Ovary (tissue), 9 donors: ENCODE results near the gene SLC44A1. TPM values are rescaled to one million over a fixed set of nuclear protein-coding genes. Genes with fewer than 3 reads are reported as not detected.

ENCODE experiments used
- DNase-seq, 5 donors: peaks; one replicate each; pipeline ENCODE4 v3.0.0-alpha.2; 2019 to 2020
- H3K27ac ChIP-seq, 2 donors: fragments of 200-600 bp; one replicate each; pipeline versions ENCODE4 v1.5.1 to v1.8.0; 2019 to 2022
- H3K27me3 ChIP-seq: fragments of 200-600 bp; one replicate; pipeline ENCODE4 v1.8.0; 2022
- H3K36me3 ChIP-seq: fragments of 200-600 bp; sonication (generic); one replicate; pipeline ENCODE4 v1.5.1; 2019
- H3K4me1 ChIP-seq: one replicate; pipeline ENCODE4 v1.8.1; 2013; ENCODE audit warnings: mild to moderate bottlenecking, moderate library complexity; ENCODE audit not compliant: insufficient read depth
- H3K4me3 ChIP-seq: fragments of 200-600 bp; sonication (generic); one replicate; pipeline ENCODE4 v1.5.1; 2017
- H3K9me3 ChIP-seq, 2 donors: fragments of 200-600 bp in 1 of 2; sonication (generic) in 1 of 2; one replicate each; pipeline versions ENCODE4 v1.5.1 to v1.8.1; 2013 to 2019; ENCODE audit warnings: mild to moderate bottlenecking in 1 of 2, moderate library complexity in 1 of 2
- CTCF ChIP-seq, 3 donors: fragments of 450-650 bp in 2 of 3; fragments of 200-600 bp in 1 of 3; IDR thresholded peaks; one replicate each; pipeline versions ENCODE4 v1.5.1 to v1.8.0; 2016 to 2022; ENCODE audit warnings: antibody characterized with exemption in 3 of 3, mild to moderate bottlenecking in 1 of 3
- EP300 ChIP-seq: sonication (generic); formaldehyde crosslinking; IDR thresholded peaks from one replicate; pipeline ENCODE4 v1.6.1; 2017; ENCODE audit warnings: antibody characterized with exemption
- POLR2A ChIP-seq: fragments of 450-650 bp; IDR thresholded peaks from one replicate; pipeline ENCODE4 v1.6.1; 2017; ENCODE audit warnings: antibody characterized with exemption, mild to moderate bottlenecking, moderate library complexity
- WGBS, 3 donors: extraction: QIAGEN DNeasy Blood & Tissue Kit in 1 of 3; methylation state at CpG; one replicate each; pipeline versions ENCODE4 v1.1.5 to v1.1.7; 2013 to 2017; 5-methylcytosine and 5-hydroxymethylcytosine counted together
- intact Hi-C, 4 donors: fragments of 100-400 bp; cut with DNase I; formaldehyde crosslinking; loops; one replicate each; pipeline versions ENCODE4 v1.11.0 to v1.15.1; 2022 to 2023
- polyA plus RNA-seq, 2 donors: library from polyadenylated mRNA; stranded (reverse); fragments of 200-250 nt in 1 of 2; fragments of 350-450 nt in 1 of 2; fragmentation: Illumina TruSeq in 1 of 2; extraction: RNeasy Lipid Tissue Mini Kit (QIAGEN cat#74804) in 1 of 2; gene quantifications; one replicate each; pipeline ENCODE4 v1.2.3, GENCODE V29; 2013 to 2014
- total RNA-seq, 7 donors: library from RNA; depleted of rRNA in 2 of 7; stranded (reverse); fragments of >200 nt in 2 of 7; fragmentation: NEBNext Ultra II Directional in 3 of 7; extraction: Animal tissue kit (Norgen Biotek cat#: 25700) in 3 of 7; gene quantifications; one replicate each; pipeline versions ENCODE4 v1.1.0 to v1.2.4, GENCODE V29; 2016 to 2023
- donor health status: DM: no; HTN: no; CAD: no; lungs with moderate emphysema.
- donor health status: DM: no; HTN: no; CAD: no.
- donor health status: Bipolar disorder and iron deficiency.
- donor health status: DM: yes; HTN: yes; CAD: no.
- donor health status: DM: no; HTN: no; CAD: no.
- donor health status: DM: yes; HTN: yes; CAD: no.

Gene SLC44A1
- total and polyA plus RNA-seq, 9 donors: 8.8 to 34.7 (median 28.5) TPM

GRCh38 chr9:105320568-105320967 is 76.1 kb downstream of the SLC44A1 start:
- Histone ChIP-seq H3K27me3 (no peaks in the 10 kb centered on the region), H3K27ac (no peak overlapping the region), H3K36me3 (no peaks in the 10 kb centered on the region), H3K4me1 (no peaks in the 10 kb centered on the region), H3K9me3 (no peaks in the 10 kb centered on the region), H3K4me3 (no peak overlapping the region)
- WGBS, 3 donors: 34 to 74% (median 57%) methylated on average over 3 of the region's 3 CpGs
- no peak for TF ChIP-seq EP300
- TF ChIP-seq CTCF (IDR thresholded peaks at IDR 0.05): no peak
- TF ChIP-seq POLR2A: no peak
- DNase-seq: no peak
- intact Hi-C loops: no loop called here

DNA sequence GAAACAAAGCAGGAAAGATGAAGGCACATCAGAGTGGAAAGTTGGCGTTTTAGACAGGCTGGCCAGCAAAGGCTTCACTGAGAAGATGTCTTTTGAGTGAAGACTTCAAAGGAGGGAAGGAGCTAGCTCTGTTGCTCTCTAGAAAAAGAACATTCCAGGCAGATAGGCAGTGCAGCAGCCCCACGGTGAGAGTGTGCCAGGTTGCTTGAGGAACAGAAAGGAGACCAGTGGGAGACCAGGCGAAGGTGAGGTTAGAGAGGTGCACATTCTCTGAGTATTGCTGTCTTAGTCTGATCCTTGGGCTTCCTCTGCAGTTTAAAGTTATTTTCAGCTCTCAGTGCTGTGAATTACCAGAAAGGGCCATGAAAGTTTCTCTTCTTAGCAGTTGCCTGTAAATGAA is 83.8 kb downstream of the SLC44A1 start:
- H3K27me3 ChIP-seq: no peaks in the 10 kb centered on the region
- no peak overlapping the region for H3K4me3 ChIP-seq
- no peak overlapping the region for H3K27ac ChIP-seq
- no peak for DNase-seq
- 77 to 84% (median 83%) methylated on average over 3 of the region's 3 CpGs for WGBS, 3 donors
- intact Hi-C loops: no loop called here
- H3K36me3 ChIP-seq: no peaks in the 10 kb centered on the region
- no peaks in the 10 kb centered on the region for H3K9me3 ChIP-seq
- TF ChIP-seq CTCF (IDR thresholded peaks at IDR 0.05): no peak
- no peak for TF ChIP-seq POLR2A
- TF ChIP-seq EP300: no peak
- peaks cover 1% of the 10 kb centered on the region for H3K4me1 ChIP-seq

GRCh38 chr9:105328872-105329718 is 84.6 kb downstream of the SLC44A1 start:
- intact Hi-C loops: no loop called here
- no peaks in the 10 kb centered on the region for H3K27me3 ChIP-seq
- 92 to 94% (median 93%) methylated on average over 12 of the region's 12 CpGs for WGBS, 3 donors
- H3K27ac ChIP-seq: no peak overlapping the region
- peaks cover 1% of the 10 kb centered on the region for H3K4me1 ChIP-seq
- TF ChIP-seq CTCF (IDR thresholded peaks at IDR 0.05): no peak
- no peak for TF ChIP-seq POLR2A
- no peak for TF ChIP-seq EP300
- H3K4me3 ChIP-seq: no peak overlapping the region
- no peak for DNase-seq
- H3K9me3 ChIP-seq: no peaks in the 10 kb centered on the region
- H3K36me3 ChIP-seq: no peaks in the 10 kb centered on the region

DNA sequence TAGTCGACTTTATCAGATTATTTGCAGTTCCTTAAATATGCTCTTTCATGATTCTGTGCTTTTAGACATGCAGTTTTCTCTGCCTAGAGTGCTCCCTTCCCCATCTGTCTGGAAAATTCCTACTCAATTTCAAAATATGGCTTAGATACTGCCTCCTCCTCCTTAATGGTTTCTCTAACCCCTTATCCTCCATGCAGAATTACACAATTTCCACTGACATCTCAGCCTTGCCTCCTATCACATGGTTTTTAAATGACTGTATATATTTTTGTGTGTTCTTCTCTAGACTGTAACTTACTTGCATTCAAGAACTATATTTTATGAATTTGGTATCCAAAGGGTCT is 85.2 kb downstream of the SLC44A1 start:
- no peak for DNase-seq
- TF ChIP-seq POLR2A: no peak
- no peak for TF ChIP-seq CTCF (IDR thresholded peaks at IDR 0.05)
- no peak for TF ChIP-seq EP300
- H3K27ac ChIP-seq: no peak overlapping the region

More for the DNA sequence above, 85.2 kb downstream of the SLC44A1 start:
- no peaks in the 10 kb centered on the region for H3K9me3 ChIP-seq
- H3K36me3 ChIP-seq: no peaks in the 10 kb centered on the region
- intact Hi-C loops: no loop called here
- 79 to 85% (median 81%) methylated on average over 1 of the region's 1 CpG for WGBS, 3 donors
- no peaks in the 10 kb centered on the region for H3K27me3 ChIP-seq
- H3K4me3 ChIP-seq: no peak overlapping the region
- H3K4me1 ChIP-seq: peaks cover 1% of the 10 kb centered on the region
